GM19035 (cell line): ENCODE data around the gene TAGLN3.

Experiments
- ATAC-seq: cut with Tn5 transposase; IDR thresholded peaks from one replicate; pipeline ENCODE4 v1.9.1; 2021; ENCODE audit not compliant: unreplicated experiment

Gene TAGLN3

DNA sequence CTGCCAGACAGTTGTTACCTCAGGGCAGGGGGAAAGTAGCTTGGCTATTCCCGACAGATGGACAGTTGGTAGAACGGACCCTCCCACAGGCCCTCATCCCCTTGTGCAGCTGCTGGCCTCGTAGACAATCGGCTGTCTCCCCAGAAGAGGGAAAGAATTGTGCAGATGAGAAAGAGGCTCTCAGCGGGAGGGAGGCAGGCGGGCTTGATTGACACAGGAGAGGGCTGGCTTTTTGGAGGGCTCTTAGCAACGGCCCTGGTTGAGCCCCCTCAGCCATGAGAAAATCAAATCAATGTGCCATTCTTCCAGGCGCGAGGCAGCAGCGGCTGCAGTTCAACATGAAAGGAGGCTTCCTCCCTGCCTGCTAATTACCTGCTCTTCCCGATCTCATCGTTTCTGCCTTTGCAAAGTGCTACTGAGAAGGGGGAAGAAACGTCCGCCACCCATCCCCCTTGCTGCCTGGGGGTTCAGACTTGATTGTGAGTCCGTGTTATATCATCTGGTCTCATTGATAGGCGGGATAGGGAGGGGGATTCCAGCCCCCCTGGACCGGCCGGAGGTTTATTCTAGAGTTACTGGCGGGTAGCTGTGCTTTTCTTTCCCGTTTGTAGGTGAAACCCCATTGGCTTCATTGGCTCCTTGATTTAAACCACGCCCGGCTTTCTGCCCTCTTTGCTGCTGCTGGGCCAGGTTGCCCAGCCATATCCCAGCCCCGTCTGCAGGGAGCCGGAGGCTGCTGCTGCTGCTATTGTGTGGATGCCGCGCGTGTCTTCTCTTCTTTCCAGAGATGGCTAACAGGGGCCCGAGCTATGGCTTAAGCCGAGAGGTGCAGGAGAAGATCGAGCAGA lies at the start of gene TAGLN3:
Gene TAGLN3, plus strand, starts transcription at position 287 of the 848 bp plus-strand sequence. Its CDS starts 501 bp downstream, at position 788.
- peak; percentile 48 for ATAC-seq

DNA sequence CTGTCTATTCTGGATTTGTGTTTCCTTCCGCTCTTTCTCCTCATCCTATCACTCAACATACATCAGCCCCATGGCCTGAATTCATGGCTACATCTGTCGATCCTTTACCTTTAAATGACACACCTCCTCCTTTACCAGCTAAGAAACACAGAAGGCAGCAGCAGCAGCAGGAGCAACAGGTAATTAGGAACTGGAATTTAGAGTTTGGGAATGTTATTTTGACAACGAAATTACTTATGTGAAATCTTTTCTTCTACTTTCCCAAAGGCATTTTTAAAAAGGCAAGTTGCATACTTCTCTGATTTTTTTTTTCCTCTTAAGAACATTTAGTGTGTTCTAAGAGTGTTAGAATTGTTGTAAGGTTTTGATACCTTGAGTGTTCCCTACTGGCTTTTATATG lies 49.0 kb upstream of the TAGLN3 start:
- ATAC-seq: no peak

DNA sequence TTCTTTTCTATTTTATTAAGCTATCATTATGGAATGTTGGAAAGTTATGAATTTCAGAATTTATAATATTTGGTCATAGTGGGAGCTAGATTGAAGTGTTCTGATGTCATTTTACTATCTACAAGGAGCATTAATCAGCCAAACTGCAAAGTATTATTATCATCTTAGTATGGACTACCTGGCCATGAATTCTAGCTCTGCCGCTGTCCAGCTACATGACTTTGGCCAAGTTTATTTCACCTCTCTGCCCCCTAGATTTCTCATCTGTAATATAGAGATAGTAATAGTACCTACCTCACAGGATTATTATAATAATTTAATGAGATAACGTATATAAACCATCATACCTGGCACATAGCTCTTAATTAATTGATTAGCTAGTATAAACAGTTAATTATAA lies 47.7 kb upstream of the TAGLN3 start:
- no peak for ATAC-seq

DNA sequence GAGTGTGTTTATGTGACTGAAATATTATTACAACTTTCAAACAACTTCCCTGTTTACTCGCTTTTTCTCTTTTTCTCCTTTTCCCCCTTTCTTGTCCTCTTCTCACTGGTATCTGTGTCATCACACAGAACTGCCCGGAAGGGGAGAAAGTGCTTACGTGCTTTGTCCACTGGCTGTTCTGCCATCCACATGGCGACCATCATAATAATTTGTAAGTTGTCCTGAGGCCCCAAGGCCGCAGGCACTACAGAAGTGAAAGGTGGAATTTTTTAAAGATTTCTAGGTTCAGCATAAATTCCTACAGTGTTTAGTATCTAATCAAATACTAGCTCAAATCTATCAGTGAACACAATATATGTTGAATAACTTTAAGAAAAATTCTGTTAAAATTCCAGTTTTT lies 46.6 kb upstream of the TAGLN3 start:
- ATAC-seq: no peak

DNA sequence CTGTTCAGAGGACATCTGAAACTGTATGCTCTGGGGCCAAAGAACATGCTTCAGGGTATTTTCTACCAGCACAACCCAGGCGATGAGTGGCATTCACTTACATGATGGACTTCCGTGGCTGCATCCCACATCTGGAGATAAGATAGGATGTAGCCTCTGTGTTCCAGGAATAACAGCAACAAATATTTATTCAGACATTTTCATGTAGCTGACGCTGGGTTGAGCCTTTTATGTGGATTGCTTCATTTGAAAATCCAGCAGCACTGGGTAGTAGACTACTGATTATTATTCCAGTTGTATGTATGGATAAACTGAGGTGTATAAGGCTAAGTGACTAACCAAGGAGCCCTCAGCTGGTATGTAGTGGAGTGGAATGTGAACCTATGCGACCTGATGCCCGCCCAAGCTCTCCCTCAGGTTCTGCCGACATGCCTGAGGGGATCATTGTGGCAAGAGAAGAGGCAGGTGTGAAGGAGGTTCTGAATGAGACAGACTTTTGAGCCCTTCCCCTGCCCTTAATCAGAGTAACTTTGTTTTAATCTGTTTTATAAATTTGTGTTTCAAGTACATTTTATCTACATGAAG lies 45.8 kb upstream of the TAGLN3 start:
- no peak for ATAC-seq

DNA sequence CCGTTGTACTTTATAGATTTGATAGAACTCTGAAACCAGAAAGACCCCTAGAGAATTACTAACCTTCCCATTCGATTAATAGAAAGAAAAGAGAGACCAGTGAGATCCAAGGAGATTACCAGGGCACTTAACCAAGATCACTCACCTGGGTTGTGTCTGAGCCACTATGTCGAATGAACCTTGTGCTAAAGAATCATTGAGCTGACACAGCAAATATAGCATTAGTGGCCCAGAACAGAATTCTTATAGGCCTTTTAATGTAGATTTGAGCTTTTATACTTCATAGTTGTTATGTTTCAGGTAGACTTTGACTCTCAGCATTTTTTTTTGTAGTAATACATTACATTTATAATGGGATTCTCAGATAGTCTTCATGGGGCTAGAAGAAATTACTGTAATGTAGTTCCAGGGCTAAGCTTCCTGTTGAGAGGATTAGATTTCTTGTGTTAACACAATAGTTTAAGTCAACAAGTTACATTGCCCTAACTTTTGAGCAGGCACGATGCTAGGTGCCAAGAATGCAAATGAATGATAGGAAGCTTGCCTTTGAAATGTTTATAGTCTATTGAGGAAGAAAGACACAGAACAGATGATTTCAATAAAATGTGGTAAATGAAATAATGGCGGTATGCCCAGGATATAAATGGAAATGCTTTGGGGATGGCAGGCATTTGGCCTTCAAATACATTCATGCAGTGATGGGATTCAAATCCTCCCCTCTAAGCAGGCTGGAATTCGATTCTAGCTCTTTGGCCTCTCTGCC lies 44.3 kb upstream of the TAGLN3 start:
- ATAC-seq: no peak

DNA sequence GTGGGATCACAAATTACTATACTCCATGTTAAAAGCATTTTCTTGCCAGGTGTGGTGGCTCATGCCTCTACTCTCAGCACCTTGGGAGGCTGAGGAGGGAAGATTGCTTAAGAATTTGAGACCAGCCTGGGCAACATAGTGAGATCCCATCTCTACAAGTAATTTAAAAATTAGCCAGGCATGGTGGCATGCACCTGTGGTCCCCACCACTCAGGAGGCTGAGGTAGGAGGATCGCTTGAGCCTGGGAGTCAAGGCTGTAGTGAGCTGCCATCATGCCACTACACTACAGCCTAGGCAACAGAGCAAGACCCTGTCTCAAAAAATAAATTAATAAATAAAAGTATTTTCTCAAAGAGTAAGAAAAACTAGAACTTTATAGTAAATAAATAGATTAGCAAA lies 42.8 kb upstream of the TAGLN3 start:
- no peak for ATAC-seq

DNA sequence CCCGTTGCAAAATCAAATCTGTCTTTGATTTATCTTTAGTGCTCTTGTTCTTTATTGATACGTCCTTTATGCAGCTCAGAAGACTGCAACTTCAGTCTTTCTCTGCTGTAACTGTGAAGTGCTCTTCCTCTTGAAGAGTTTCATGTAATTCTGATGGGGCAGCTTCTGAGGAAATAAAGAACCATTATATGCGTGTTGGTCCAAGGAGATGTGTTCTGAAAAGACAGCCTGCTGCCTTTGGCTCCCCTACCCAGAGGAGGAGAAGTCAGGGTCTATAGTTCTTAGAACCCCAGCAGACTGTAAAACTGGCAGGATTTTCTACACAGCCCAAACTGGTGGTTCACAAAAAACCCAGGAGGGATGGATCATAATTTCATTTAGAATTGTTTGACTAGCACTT lies 42.3 kb upstream of the TAGLN3 start:
- no peak for ATAC-seq

DNA sequence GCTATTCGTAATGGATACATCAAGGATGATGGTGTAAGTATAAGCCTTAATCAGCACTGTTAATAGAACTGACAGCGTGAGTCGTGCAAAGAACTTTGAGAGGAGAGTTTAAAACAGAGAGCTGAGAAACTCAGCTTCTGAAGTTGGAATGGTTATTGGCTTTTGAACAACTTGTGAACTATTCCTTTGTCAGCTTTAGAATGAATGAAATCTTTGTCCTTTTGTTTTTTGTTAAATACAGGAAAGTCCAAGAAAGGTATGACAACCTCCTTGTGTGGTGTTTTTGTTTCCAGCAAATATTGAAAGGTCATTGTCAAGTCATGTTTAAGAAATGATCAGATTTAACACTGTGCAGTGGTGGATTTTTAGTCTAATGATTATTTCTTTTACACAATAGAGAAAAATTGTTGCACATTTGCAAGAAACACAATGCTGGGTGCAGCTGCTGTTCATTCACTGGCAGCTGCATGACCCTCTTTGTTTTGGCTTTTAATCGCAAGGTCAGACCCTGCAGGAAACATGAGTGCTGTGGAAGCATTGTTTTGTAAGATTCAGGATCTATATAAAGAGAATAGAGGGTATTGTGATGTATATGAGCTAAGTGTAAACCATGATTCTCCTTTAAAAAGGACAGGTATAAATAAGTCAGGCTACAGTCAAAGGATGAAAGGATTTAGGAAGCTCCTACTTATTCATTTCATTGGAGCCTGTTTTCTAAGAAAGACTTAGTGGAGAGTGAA lies 41.6 kb upstream of the TAGLN3 start:
- no peak for ATAC-seq

DNA sequence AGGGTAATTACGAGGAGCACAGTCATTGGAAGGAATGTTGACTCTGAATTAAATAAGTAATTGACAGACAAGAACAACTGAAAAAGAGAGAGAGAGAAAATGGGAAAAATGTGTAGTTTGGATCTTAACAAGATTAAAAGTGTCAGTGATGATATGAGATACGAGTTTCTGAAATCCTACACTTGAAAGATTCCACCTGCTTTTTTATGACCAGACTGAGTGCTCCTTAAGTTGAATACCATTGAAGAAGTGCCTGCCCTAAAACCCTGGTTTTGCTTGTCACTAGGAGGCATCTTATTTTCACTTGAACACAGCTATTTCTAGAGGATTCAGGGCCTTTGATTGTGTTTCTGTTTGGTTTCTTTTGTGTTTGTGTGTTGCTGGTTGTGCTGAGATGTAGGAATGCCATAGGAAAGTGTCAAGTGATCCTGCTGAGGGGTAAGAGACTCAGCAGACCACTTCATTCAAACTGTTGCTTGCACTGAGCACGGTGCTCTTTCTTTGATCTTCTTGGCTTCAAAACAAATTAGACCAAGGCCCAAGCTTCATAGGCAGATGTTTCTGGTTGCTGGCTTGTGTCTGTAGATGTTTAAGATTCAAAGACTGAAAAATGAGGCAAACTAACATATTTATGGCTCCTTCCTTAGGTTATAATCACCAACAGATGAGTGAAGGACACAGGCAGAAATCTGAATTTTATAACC lies 37.1 kb upstream of the TAGLN3 start:
- ATAC-seq: no peak

DNA sequence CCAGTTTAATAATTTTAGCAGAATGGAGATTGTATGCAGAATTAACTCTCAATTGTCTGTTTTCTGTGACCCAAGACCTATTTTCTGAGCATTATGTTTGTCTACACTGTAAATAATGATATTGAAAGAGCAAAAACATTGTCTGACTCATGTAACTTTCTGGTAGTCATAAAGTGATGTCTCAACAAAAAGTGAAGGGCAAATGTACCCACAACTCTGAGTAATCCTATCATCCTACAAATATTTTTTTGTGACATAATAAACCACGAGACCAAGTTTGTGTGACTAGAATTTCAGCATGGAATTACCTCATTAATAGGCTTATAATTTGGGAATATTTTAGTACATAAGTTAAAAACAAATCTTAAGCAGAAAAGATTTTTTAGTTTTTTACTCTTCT lies 35.3 kb upstream of the TAGLN3 start:
- ATAC-seq: no peak

DNA sequence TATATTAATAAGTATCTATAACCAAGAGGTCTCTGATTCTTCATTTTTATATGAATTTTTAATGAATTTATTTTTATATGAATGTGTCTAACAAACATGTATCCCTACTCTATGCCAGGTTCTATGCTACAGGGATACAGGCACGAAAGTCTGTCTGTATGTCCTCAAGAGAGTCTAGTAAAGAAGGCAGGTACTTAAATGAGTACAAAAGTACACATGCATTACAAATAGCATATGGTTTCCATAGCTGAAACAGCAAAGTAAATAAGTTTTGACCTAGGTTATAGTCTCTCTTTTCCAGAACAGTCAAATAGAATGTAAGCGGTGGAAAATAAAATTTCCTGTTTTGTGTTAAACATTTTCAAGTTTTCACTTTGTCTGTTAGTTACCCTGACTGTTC lies 33.2 kb upstream of the TAGLN3 start:
- no peak for ATAC-seq

DNA sequence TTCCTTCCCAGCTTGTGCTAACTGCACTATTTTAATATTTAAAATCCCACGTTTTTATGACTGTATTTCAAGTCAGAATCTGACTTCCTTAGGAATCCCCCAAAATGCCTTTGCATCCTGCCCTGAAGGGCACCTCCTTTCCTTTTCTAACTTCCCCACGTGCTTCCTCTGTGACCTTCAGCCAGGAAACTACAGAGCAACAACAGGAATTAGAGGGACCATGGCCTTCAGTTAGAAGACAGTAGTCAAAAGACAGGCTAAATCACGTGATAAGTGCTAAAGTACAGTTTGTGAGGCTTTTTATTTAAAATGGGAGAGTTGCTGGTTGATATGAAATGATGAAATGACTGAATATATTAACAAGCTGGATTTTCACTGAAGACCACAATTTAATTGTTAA lies 31.7 kb upstream of the TAGLN3 start:
- ATAC-seq: no peak

DNA sequence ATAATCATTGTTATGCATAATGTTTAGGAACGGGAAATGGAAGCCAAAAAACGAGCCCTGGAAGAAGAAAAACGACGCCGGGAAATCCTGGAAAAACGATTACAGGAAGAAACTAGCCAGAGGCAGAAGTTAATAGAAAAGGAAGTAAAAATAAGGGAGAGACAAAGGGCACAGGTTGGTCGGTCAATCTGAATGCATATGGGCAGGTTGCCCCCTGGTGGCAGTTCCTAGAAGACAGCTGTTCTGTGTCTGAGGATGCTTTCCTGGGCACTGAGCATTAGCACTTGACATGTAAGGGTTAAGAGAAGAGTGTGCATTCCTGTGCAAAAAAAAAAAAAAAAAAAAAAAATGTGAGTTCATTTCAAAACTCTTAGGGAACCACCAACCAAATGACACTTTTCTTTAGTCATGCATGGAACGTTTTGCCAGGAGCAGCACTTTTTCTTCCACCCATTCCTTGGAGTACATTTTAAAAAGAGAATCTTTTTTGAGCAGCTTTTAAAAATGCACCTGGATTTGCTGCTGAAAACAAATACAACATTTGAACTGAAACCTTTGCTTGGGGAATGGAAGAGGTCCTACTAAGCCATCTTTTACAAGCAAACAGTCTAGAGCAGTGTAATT lies 31.0 kb upstream of the TAGLN3 start:
- ATAC-seq: peak; percentile 93

DNA sequence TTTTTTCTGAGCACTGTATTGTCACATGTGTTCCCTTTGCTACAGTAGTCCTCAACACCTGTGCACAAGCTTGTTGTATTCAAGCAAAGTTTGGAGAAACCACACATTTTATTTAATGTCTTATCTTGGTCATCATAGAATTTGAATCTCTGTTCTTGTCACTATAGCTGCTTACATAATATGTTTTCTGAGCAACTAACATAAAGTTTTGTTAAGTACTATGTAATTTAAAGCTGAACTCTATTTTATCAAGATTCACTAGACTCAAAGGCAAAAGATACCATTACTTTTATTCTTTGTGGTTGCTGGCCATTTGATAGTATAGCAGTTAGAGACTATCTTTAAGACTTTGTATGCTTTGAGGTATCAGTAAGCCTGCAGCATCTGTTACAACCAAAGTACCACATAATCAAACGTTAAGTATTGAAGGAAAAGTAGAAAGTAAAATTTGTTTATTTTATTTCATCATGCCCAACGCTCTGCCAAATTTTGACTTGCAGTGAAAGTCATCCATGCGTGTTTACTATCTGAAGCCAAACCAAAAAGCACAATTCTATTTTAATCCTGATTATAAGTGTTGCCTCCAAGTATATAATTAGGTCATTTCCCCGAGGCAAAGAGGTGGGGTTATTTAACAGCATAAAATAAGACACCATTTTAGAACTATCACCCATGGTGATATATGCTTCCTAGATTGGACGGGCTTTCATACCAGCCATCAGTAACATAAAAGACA lies 30.2 kb upstream of the TAGLN3 start:
- no peak for ATAC-seq

DNA sequence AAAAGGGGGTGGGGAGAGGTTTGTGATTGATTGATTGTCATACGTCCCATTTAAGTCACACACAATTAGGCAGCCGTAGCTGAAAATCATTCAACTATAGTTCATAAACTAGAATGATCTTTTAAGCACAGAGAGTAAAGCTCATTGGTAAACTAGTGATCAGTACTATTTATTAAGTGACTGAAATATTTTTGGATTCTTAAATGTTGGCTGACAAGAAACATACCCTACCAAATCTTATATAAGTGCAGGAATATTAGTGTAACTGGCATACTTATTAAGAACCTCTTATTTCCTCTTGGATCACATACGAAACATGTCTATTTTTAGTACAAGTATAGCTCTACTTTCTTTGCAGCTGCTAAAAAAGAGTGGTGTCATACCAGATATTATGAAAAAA lies 28.3 kb upstream of the TAGLN3 start:
- no peak for ATAC-seq

DNA sequence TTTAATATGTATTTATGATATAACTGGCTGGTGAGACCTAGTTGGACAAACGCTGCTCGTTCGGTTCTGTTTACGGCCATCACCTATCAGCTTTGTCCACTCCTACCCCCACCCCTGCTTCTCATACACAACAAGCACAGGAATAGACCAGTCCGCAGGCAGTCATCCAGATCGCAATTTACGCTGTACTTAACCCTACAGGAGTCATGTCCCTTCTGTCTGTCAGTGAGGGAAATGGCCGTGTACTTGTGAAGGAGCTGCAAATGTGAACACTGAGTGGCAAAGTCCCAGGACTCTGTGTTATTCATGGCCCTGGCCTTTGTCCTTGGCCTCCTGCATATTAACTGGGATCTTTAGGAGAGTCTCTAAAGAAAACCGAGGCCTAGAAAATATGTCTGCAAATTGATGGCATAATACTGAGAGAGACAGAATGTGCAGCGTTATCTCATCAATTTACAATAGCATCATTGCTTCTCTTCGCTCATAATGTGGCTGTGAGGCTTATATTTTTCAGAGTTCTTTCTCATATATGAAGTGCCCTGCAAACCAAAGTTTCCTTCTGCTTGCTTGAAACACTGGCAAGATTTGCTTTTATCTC lies 27.1 kb upstream of the TAGLN3 start:
- no peak for ATAC-seq

DNA sequence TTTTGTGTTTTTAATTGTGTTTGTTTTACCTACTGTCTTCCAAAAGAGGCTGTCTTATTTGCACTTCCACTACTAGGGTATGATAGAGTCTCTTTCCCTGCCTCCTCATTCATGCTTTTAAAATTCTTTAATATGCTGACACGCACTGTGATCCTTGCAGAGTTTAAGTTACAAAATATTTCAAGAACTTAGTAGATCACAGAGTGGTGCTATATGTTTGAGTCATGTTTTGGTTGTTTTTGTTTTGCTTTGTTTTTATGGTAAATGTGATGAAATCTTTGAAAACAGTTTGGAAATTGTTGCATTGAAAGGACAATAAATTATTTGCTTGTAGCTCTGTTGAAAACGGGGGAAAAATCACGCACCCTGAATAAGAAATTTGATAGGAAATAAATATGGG lies 25.8 kb upstream of the TAGLN3 start:
- ATAC-seq: no peak

DNA sequence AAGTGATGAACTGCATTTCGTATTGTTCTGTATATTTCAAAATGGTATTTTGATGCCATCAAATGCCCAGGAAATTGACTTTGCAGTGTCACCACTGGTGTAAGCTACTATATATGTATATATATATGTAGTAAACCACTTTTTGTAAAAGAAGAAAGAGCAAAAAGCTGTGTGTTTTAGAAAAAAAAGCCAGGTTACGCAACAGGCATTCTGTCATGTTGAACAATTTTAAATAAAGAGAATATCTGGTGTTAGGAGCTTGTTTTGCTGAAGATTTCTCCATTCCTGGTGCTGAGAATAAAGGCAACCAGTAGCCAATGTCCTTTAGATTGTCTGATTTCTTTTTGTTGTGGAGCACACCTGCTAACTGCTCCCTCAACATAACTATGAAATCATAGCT lies 23.6 kb upstream of the TAGLN3 start:
- no peak for ATAC-seq
